Neural cell (in vitro differentiated cells): ENCODE results near the gene ZNF346. TPM values are rescaled to one million over a fixed set of nuclear protein-coding genes. Genes with fewer than 3 reads are reported as not detected.

Source experiments
- H2AFZ ChIP-seq: fragments of 200-600, 300-800 bp; sonication (generic), shearing (Covaris generic); 2 replicates; pipeline ENCODE4 v1.6.0; 2014; ENCODE audit warnings: low read depth, mild to moderate bottlenecking, antibody characterized with exemption, low read length, moderate library complexity
- H3F3A ChIP-seq: fragments of 200-600 bp; shearing (Covaris generic); 2 replicates; pipeline ENCODE4 v1.6.1; 2016; ENCODE audit warnings: mild to moderate bottlenecking, moderate library complexity, mixed read lengths, antibody characterized with exemption, low read length; ENCODE audit not compliant: insufficient read depth, poor library complexity, severe bottlenecking
- H3K27ac ChIP-seq: fragments of 200-600, 300-800 bp; sonication (generic), shearing (Covaris generic); 2 replicates; pipeline ENCODE4 v1.5.1; 2014; ENCODE audit warnings: mild to moderate bottlenecking, low read length, moderate library complexity
- H3K27me3 ChIP-seq: fragments of 300-800, 200-600 bp; sonication (generic), shearing (Covaris generic); 2 replicates; pipeline ENCODE4 v1.6.0; 2014; ENCODE audit warnings: mild to moderate bottlenecking, low read depth, low read length, moderate library complexity; ENCODE audit not compliant: insufficient read depth
- H3K36me3 ChIP-seq: fragments of 300-800, 200-600 bp; sonication (generic), shearing (Covaris generic); 2 replicates; pipeline ENCODE4 v1.5.1; 2014; ENCODE audit warnings: mild to moderate bottlenecking, antibody characterized with exemption, low read length, moderate library complexity; ENCODE audit not compliant: insufficient read depth
- H3K4me2 ChIP-seq: fragments of 300-800, 200-600 bp; sonication (generic), shearing (Covaris generic); 2 replicates; pipeline ENCODE4 v1.6.0; 2014; ENCODE audit warnings: mild to moderate bottlenecking, low read length
- H3K4me3 ChIP-seq: fragments of 300-800, 200-600 bp; sonication (generic), shearing (Covaris generic); 2 replicates; pipeline ENCODE4 v1.5.1; 2014; ENCODE audit warnings: mild to moderate bottlenecking, low read length, moderate library complexity
- H3K79me2 ChIP-seq: fragments of 200-600 bp; shearing (Covaris generic); replicated peaks from 2 replicates; pipeline ENCODE4 v1.6.0; 2014; ENCODE audit warnings: mild to moderate bottlenecking, low read length, moderate library complexity; ENCODE audit not compliant: insufficient read depth
- H3K9ac ChIP-seq: fragments of 300-800, 200-600 bp; sonication (generic), shearing (Covaris generic); 2 replicates; pipeline ENCODE4 v1.6.1; 2016; ENCODE audit warnings: mild to moderate bottlenecking, low read length, mixed read lengths
- H3K9me2 ChIP-seq: fragments of 200-600 bp; shearing (Covaris generic); 2 replicates; pipeline ENCODE4 v1.6.1; 2016; ENCODE audit warnings: mild to moderate bottlenecking, low read length, mixed read lengths; ENCODE audit not compliant: insufficient read depth
- H3K9me3 ChIP-seq: fragments of 200-600, 300-800 bp; sonication (generic), shearing (Covaris generic); 2 replicates; pipeline ENCODE4 v1.6.1; 2016; ENCODE audit warnings: mild to moderate bottlenecking, mixed run types, low read length, moderate library complexity, mixed read lengths
- H4K20me1 ChIP-seq: fragments of 200-600 bp; shearing (Covaris generic); 2 replicates; pipeline ENCODE4 v1.6.1; 2016; ENCODE audit warnings: mild to moderate bottlenecking, mixed run types; ENCODE audit not compliant: insufficient read depth
- EP300 ChIP-seq: fragments of 450-650 bp; conservative IDR thresholded peaks from 2 replicates; pipeline ENCODE4 v1.6.1; 2014; ENCODE audit warnings: antibody characterized with exemption, mild to moderate bottlenecking, moderate library complexity; ENCODE audit not compliant: poor library complexity, severe bottlenecking
- EZH2 ChIP-seq: fragments of 200-600, 300-800 bp; shearing (Covaris generic), sonication (generic); IDR thresholded peaks from 2 replicates; pipeline ENCODE4 v1.6.1; 2014; ENCODE audit warnings: antibody characterized with exemption, low read length, borderline replicate concordance, mild to moderate bottlenecking; ENCODE audit not compliant: insufficient read depth, poor library complexity, severe bottlenecking
- MXI1 ChIP-seq: fragments of 450-650 bp; conservative IDR thresholded peaks from 2 replicates; pipeline ENCODE4 v1.6.1; 2014; ENCODE audit warnings: antibody characterized with exemption, mild to moderate bottlenecking; ENCODE audit not compliant: poor library complexity, severe bottlenecking
- POLR2AphosphoS5 ChIP-seq: IDR thresholded peaks from 2 replicates; pipeline ENCODE4 v1.6.1; 2012
- SMC3 ChIP-seq: fragments of 450-650 bp; conservative IDR thresholded peaks from 2 replicates; pipeline ENCODE4 v1.6.1; 2014; ENCODE audit warnings: antibody characterized with exemption, mild to moderate bottlenecking, moderate library complexity; ENCODE audit not compliant: poor library complexity
- TAF1 ChIP-seq: IDR thresholded peaks from 2 replicates; pipeline ENCODE4 v1.6.1; 2012; ENCODE audit warnings: low read depth
- polyA plus RNA-seq: library from polyadenylated mRNA; depleted of rRNA; stranded (reverse); fragments of >200 nt; gene quantifications from 2 replicates; pipeline ENCODE4 v1.2.3, GENCODE V29; 2014
- TF ChIP-seq, protein P1 (sequence below): fragments of 450-650 bp; IDR thresholded peaks from 2 replicates; pipeline ENCODE4 v1.5.1; 2014; ENCODE audit warnings: antibody characterized with exemption, mild to moderate bottlenecking, moderate library complexity; ENCODE audit not compliant: poor library complexity, severe bottlenecking
- TF ChIP-seq, protein P2 (sequence below): IDR thresholded peaks from 2 replicates; pipeline ENCODE4 v1.6.1; 2012; ENCODE audit warnings: borderline replicate concordance

The ZNF346 gene
- polyA plus RNA-seq, 1 donor from 2014 or later = 40.1 TPM

DNA sequence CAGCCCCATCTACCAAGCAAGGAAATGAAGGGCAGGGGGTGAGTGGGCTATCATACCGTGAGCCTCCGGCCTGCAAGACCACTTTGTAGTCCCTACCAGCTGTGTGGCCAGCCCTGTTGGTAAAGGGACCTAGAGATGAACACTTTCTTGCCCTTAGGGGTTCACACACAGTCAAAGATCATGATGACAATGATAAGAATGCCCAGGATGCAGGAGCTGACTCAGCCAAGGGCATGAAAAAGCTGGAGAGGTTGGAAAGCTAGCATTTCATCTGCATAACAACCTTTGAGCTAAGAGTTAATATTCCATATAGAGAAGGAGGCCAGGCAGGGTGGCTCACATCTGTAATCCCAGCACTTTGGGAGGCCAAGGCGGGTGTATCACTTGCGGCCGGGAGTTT, 45.0 kb downstream of the ZNF346 start:
- H4K20me1 ChIP-seq = no peaks in the 10 kb centered on the region
- H3K27me3 ChIP-seq = no peaks in the 10 kb centered on the region
- H3K9me3 ChIP-seq = no peaks in the 10 kb centered on the region
- no peak overlapping the region for H2AFZ ChIP-seq
- H3K36me3 ChIP-seq = peaks cover 13% of the 10 kb centered on the region
- no peaks in the 10 kb centered on the region for H3F3A ChIP-seq
- TF ChIP-seq EZH2 = no peak
- no peak for TF ChIP-seq EP300
- TF ChIP-seq TAF1 = no peak
- H3K9me2 ChIP-seq = no peaks in the 10 kb centered on the region
- H3K4me2 ChIP-seq = no peak overlapping the region
- no peak overlapping the region for H3K27ac ChIP-seq
- no peaks in the 10 kb centered on the region for H3K79me2 ChIP-seq
- no peak overlapping the region for H3K9ac ChIP-seq
- H3K4me3 ChIP-seq = no peak overlapping the region

DNA sequence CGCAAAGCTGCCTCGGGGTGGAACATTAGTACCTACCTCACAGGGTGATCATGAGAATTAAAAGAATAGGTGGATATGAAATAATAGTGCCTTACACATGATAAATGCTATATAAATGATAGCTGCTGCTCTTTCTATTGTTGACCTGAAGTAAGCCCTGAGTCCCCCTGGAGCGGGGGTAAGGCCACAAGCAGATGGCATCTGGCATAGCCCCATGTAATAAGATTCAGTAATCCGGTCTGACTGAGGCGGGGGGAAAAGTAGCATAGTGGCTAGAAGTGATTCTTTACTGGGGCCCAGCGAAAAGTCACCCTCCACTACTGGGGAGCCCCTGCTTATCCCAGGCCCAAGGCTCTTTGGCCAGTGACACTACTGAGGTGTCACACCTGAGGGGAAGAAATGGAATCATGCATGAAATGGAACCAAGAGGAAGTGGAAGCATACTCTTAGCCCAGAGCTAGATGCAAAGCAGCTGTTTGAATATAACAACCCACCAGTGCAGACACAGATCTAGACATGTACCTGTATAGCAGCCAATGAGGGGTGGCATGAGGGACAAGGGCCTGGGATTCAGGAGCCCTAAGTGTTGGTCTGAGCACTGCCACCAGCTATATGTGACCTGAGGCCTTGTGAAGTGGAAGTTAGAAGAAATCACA, 48.2 kb downstream of the ZNF346 start:
- no peak overlapping the region for H3K9ac ChIP-seq

More for the DNA sequence above, 48.2 kb downstream of the ZNF346 start:
- Histone ChIP-seq H3K27me3 (no peaks in the 10 kb centered on the region), H3K4me3 (no peak overlapping the region), H3K9me3 (no peaks in the 10 kb centered on the region), H3K27ac (no peak overlapping the region), H3K36me3 (no peaks in the 10 kb centered on the region), H3K9me2 (no peaks in the 10 kb centered on the region), H3K79me2 (no peaks in the 10 kb centered on the region), H3F3A (no peaks in the 10 kb centered on the region), H2AFZ (no peak overlapping the region), H4K20me1 (no peaks in the 10 kb centered on the region), H3K4me2 (no peak overlapping the region)
- TF ChIP-seq EZH2 = no peak
- TF ChIP-seq TAF1 = no peak
- TF ChIP-seq MXI1 = no peak
- no peak for TF ChIP-seq SMC3
- TF ChIP-seq, protein P1, sequence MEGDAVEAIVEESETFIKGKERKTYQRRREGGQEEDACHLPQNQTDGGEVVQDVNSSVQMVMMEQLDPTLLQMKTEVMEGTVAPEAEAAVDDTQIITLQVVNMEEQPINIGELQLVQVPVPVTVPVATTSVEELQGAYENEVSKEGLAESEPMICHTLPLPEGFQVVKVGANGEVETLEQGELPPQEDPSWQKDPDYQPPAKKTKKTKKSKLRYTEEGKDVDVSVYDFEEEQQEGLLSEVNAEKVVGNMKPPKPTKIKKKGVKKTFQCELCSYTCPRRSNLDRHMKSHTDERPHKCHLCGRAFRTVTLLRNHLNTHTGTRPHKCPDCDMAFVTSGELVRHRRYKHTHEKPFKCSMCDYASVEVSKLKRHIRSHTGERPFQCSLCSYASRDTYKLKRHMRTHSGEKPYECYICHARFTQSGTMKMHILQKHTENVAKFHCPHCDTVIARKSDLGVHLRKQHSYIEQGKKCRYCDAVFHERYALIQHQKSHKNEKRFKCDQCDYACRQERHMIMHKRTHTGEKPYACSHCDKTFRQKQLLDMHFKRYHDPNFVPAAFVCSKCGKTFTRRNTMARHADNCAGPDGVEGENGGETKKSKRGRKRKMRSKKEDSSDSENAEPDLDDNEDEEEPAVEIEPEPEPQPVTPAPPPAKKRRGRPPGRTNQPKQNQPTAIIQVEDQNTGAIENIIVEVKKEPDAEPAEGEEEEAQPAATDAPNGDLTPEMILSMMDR = no peak
- TF ChIP-seq, protein P2, sequence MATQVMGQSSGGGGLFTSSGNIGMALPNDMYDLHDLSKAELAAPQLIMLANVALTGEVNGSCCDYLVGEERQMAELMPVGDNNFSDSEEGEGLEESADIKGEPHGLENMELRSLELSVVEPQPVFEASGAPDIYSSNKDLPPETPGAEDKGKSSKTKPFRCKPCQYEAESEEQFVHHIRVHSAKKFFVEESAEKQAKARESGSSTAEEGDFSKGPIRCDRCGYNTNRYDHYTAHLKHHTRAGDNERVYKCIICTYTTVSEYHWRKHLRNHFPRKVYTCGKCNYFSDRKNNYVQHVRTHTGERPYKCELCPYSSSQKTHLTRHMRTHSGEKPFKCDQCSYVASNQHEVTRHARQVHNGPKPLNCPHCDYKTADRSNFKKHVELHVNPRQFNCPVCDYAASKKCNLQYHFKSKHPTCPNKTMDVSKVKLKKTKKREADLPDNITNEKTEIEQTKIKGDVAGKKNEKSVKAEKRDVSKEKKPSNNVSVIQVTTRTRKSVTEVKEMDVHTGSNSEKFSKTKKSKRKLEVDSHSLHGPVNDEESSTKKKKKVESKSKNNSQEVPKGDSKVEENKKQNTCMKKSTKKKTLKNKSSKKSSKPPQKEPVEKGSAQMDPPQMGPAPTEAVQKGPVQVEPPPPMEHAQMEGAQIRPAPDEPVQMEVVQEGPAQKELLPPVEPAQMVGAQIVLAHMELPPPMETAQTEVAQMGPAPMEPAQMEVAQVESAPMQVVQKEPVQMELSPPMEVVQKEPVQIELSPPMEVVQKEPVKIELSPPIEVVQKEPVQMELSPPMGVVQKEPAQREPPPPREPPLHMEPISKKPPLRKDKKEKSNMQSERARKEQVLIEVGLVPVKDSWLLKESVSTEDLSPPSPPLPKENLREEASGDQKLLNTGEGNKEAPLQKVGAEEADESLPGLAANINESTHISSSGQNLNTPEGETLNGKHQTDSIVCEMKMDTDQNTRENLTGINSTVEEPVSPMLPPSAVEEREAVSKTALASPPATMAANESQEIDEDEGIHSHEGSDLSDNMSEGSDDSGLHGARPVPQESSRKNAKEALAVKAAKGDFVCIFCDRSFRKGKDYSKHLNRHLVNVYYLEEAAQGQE = no peak
- no peak for TF ChIP-seq POLR2AphosphoS5
